Mesothelial cell of epicardium (in vitro differentiated cells): ENCODE results near the gene NPHP4. TPM values are rescaled to one million over a fixed set of nuclear protein-coding genes. Genes with fewer than 3 reads are reported as not detected.
A peak's percentile ranks its signal among the peaks of the same experiment; 100 is the strongest.

Experiments used
- DNase-seq, 2 experiments: peaks; one replicate each; pipeline ENCODE4 v3.0.0; 2021; ENCODE audit warnings: low spot score in 2 of 2; ENCODE audit not compliant: unreplicated experiment in 2 of 2
- H3K27ac Mint-ChIP-seq: 2 replicates; pipeline ENCODE4 v1.8.0; 2021; ENCODE audit warnings: mixed read lengths
- H3K27me3 Mint-ChIP-seq: 2 replicates; pipeline ENCODE4 v1.8.0; 2021; ENCODE audit warnings: low read depth, mixed read lengths
- H3K36me3 Mint-ChIP-seq: 2 replicates; pipeline ENCODE4 v1.8.0; 2021; ENCODE audit warnings: mixed read lengths
- H3K4me1 Mint-ChIP-seq: 2 replicates; pipeline ENCODE4 v1.8.0; 2021; ENCODE audit warnings: mixed read lengths
- H3K4me3 Mint-ChIP-seq: 2 replicates; pipeline ENCODE4 v1.8.0; 2021; ENCODE audit warnings: mild to moderate bottlenecking, moderate library complexity, mixed read lengths
- H3K9me3 Mint-ChIP-seq: 2 replicates; pipeline ENCODE4 v1.8.0; 2021; ENCODE audit warnings: mixed read lengths
- total RNA-seq: library from RNA; stranded (reverse); gene quantifications from 3 replicates; pipeline ENCODE4 v1.2.1, GENCODE V29; 2021
- TF ChIP-seq, protein P1 (sequence below): fragments of 200-600 bp; sonication (generic); IDR thresholded peaks from one replicate; pipeline ENCODE4 v1.5.0; 2021; ENCODE audit warnings: antibody characterized with exemption; ENCODE audit not compliant: unreplicated experiment

NPHP4 gene
- total RNA-seq, 1 donor from 2014 or later, result 16.4 TPM

DNA sequence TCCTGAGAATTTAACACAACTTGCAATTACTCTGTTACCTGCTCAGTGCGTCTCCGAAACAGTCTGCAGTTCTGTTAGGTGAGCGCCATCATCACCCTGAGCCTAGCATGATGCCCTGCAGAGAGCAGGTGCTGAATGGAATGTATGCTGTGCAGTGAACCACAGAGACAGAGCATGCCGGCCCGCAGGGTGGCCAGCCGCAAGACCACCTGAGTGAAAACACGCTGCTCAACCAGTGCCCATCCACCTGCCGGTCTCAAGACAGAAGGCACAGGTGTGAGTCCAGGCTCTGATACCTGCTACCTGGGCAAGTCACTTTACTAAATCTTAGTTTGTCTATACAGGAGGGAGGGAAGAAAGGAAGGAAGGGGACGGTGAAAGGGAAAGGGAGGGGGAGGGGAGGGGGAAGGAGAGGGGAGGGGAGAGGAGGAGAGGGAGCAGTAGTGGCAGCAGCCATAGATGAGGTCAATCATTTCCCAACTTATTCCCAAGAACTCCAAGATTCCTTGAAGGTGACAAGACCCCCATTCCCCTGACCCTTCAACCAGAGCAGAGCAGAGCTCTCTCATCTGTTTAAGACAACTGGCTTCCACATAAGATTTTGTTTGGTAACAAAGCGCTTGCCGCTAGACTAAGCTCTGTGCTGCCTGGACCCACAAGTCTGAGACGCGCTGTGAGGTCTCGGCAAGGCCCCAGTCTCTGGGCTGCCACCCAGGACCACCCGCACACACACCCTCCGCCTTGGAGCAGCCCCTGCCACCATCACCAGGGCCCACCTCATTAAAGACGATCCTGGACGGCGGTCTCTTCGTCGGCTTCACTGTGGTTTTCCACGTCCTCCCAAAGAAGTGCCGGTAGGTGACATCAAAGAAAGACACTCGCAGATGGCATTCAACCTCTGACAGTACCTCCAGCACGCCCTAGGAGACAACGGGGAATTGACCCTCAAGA, 14.5 kb downstream of the NPHP4 start:
- Mint-ChIP-seq H3K9me3 (no peaks in the 10 kb centered on the region), H3K27me3 (no peaks in the 10 kb centered on the region), H3K36me3 (peaks cover 7% of the 10 kb centered on the region), H3K27ac (no peak overlapping the region), H3K4me3 (no peak overlapping the region), H3K4me1 (peaks cover 15% of the 10 kb centered on the region)
- TF ChIP-seq, protein P1, sequence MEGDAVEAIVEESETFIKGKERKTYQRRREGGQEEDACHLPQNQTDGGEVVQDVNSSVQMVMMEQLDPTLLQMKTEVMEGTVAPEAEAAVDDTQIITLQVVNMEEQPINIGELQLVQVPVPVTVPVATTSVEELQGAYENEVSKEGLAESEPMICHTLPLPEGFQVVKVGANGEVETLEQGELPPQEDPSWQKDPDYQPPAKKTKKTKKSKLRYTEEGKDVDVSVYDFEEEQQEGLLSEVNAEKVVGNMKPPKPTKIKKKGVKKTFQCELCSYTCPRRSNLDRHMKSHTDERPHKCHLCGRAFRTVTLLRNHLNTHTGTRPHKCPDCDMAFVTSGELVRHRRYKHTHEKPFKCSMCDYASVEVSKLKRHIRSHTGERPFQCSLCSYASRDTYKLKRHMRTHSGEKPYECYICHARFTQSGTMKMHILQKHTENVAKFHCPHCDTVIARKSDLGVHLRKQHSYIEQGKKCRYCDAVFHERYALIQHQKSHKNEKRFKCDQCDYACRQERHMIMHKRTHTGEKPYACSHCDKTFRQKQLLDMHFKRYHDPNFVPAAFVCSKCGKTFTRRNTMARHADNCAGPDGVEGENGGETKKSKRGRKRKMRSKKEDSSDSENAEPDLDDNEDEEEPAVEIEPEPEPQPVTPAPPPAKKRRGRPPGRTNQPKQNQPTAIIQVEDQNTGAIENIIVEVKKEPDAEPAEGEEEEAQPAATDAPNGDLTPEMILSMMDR, result no peak
- DNase-seq, result peak in 1 of 2 experiments; percentile 10

DNA sequence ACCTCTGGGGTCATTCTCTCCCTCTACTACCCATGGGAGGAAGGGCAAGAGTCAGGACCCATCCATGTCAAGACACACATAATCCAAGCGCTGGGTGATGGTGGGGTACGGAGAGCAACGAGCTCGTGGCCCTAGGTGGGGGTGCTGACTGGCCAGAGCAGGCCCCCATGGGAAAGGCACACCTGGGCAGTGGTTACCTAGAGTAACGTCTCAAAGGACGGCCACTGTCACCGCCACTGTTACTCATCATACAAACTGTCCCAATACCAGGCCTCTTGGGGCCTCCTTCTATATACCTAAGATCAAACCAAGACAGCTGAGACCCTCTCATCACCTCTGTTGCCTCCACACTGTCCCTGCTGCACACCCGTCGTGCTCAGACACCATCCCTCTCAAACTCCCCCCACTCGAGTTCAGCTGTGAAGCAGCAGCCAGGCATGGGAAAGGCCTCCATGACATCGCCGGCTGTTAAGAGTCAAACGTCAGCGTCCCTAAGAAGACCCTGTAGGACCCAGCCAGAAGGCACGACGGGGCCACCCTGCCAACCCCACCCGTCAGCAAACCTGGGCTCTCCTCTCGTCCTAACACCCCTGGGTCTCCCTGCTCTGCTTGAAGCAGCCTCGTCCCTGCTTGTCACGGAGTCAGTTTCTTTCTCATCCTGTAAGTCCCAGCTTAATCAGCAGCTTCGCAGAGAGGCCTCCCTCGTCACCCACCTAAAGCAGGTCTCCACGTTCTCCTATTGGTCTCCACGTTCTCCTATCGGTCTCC, 15.3 kb downstream of the NPHP4 start:
- Mint-ChIP-seq H3K27me3 (no peaks in the 10 kb centered on the region), H3K4me1 (peaks cover 19% of the 10 kb centered on the region), H3K9me3 (no peaks in the 10 kb centered on the region), H3K36me3 (peaks cover 7% of the 10 kb centered on the region), H3K27ac (no peak overlapping the region), H3K4me3 (no peak overlapping the region)
- TF ChIP-seq, protein P1, result no peak
- peak in 1 of 2 experiments; percentile 12 for DNase-seq

DNA sequence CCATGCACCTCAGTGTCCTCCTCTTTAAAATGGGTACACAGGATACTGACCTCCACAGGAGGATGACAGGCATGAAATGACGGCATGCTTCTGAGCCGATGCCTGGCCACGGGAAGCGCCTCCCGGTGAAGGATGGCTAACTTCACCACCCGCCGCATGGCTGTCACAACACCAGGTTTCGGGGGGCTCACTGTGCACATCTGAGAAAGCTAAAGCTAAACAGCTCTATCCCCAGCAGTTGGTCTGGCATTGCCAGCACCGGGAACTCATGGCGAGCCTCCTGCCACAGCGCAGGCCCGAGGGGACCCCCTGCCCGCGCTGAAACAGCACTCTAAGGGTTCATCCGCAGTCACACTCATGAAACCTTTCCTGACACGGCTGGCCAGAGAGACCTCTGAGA, 16.0 kb downstream of the NPHP4 start:
- peaks cover 7% of the 10 kb centered on the region for H3K36me3 Mint-ChIP-seq
- peaks cover 26% of the 10 kb centered on the region for H3K4me1 Mint-ChIP-seq
- no peaks in the 10 kb centered on the region for H3K9me3 Mint-ChIP-seq
- H3K27ac Mint-ChIP-seq, result no peak overlapping the region
- no peaks in the 10 kb centered on the region for H3K27me3 Mint-ChIP-seq
- no peak overlapping the region for H3K4me3 Mint-ChIP-seq
- peak in 1 of 2 experiments; percentile 5 for DNase-seq
- TF ChIP-seq, protein P1, result no peak

DNA sequence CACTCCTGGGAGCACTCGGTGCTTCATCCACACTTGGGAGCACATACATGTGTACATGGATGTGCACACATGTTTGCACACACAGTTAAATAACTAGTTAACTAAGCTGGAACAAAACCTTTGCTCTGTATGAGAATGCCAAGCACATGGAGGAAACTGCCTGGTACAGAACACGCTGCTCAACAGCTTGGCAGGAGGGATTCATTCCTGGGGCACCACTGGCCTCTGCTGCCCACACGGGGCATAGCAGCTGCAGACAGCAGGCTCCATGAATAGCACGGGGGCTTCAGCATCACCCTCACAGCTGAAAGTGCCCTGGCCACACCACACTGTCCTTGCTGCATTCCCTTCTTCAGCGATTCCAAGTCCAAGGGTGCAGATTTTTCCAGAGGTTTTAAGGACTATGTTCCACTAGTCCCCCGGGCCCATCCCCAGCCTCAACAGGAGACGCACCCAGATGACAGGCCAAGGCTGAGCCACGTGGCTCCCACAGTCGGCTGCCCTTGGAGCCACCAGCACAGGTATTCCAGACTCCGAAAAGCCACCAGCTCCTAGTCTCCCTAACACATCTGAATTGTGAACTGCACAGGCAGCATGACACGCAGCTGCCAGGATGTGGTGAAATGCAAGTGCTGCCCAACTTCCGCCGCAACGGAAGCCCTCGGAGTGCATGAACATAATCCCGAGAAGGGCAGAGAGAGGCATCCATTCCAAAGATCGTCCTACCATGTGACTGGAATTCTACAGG, 16.9 kb downstream of the NPHP4 start:
- Mint-ChIP-seq H3K27me3 (no peaks in the 10 kb centered on the region), H3K27ac (no peak overlapping the region), H3K36me3 (peaks cover 7% of the 10 kb centered on the region), H3K4me3 (no peak overlapping the region), H3K4me1 (peaks cover 26% of the 10 kb centered on the region), H3K9me3 (no peaks in the 10 kb centered on the region)
- TF ChIP-seq, protein P1, result peak; percentile 21
- peak; percentile 19 to 62 for DNase-seq

DNA sequence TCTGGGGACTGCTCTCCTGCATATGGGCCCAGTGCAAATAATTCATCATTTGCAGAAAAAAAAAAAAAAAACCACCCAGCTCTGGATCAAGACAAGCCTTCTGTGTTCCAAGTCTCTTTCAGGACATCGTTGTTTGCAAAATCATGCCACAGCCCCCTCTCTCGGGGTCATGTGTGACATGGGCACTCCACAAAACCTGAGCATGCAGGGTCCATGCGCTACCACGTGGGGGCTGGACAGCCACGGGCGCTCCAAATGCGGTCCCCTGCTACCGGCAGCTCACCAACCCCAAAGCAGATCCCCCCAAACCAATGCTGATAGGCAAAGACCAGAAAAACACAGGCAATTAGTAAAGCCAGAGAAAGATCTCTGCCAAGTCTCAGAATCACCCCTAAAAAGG, 17.6 kb downstream of the NPHP4 start:
- Mint-ChIP-seq H3K9me3 (no peaks in the 10 kb centered on the region), H3K4me1 (peaks cover 25% of the 10 kb centered on the region), H3K4me3 (no peak overlapping the region), H3K27ac (no peak overlapping the region), H3K27me3 (no peaks in the 10 kb centered on the region), H3K36me3 (peaks cover 7% of the 10 kb centered on the region)
- DNase-seq, result no peak
- TF ChIP-seq, protein P1, result no peak
